HG03139 (cell line): ENCODE data around the gene PHF23.
A peak's percentile ranks its signal among the peaks of the same experiment; 100 is the strongest.

ENCODE experiments used
- ATAC-seq: cut with Tn5 transposase; IDR thresholded peaks from one replicate; pipeline ENCODE4 v1.9.1; 2021; ENCODE audit not compliant: unreplicated experiment

PHF23 gene

DNA sequence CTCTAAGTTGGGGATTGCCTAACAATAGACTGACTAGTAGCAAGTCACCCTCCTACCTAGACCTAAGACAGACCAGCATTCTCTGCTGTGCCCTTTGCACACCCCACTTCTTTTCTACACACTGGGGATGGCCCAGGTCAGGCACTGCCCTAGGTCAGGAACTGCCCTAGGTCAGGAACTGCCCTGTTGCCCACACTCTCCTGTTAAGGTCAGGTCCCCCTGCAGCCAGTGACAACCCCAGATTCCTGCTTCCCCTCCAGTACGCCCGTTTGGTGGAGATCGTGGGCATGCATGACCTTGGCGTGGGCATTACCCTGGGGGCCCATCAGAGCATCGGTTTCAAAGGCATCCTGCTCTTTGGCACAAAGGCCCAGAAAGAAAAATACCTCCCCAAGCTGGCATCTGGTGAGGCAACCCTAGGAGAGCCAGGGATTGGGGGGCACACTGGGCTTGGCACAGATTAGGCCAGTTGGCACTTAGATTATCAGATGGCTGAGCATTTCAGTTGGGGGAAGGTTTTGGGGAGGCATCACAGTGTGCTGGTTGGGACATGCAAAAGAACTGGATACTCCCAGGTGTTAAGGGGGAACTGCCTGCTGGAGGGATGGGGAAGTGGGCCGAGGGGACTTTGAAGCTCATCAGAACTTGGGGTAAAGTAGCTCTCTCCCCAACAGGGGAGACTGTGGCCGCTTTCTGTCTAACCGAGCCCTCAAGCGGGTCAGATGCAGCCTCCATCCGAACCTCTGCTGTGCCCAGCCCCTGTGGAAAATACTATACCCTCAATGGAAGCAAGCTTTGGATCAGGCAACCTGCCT is 17.8 kb downstream of the PHF23 start:
- ATAC-seq = no peak

DNA sequence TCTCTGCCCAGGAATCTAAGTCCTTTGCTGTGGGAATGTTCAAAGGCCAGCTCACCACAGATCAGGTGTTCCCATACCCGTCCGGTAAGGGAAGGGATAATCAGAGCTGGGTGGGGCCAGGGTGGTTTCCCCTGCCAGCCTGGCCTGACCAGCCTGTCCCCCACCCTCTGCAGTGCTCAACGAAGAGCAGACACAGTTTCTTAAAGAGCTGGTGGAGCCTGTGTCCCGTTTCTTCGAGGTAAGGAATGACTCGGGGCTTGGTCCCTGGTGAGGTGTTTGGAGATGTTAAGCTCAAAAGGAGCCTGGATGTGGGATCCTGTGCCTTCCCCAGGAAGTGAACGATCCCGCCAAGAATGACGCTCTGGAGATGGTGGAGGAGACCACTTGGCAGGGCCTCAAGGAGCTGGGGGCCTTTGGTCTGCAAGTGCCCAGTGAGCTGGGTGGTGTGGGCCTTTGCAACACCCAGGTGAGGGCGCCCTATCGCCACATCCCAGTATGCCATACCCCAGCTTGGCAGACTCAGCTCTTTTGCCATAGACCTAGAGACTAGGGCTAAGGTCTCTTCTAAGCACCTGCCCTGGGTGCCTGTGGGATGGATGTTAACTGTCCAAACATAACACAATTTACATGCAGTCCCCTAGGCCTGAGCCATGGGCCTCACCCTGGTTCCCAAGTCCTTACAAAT is 18.5 kb downstream of the PHF23 start:
- no peak for ATAC-seq

DNA sequence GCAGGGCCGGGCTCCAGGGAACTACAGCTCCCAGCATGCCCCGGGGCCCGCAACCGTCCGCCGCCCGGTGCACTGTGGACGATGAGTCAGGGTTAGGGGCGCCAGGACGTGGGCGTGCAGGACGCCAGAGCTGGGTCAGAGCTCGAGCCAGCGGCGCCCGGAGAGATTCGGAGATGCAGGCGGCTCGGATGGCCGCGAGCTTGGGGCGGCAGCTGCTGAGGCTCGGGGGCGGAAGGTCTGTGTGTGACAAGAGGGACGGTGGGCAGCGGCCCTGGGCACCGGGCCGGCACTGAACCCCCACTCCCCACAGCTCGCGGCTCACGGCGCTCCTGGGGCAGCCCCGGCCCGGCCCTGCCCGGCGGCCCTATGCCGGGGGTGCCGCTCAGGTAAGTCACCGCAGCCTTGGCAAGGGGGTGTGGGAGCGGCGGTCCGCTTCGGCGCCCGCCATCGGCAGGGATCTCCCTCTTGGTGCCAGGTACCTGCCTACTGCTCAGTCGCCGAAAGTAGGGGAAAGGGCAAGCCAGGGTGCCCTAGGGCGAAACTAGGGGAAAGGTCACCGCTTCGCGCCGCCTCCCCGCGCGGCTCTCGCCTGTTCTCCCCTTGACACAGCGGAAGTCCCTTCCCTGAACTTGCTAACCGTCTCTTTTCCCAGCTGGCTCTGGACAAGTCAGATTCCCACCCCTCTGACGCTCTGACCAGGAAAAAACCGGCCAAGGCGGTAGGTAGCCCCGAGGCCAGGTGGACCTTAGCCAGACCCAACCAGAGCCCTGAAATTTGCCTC is 19.3 kb downstream of the PHF23 start, which contains the start of the genes ACADVL and DLG4:
Gene ACADVL, plus strand, starts transcription at position 127 of the 781 bp plus-strand sequence. Its CDS starts 47 bp downstream, at position 174.
Gene DLG4, minus strand, starts transcription at position 25 of the 781 bp plus-strand sequence.
- ATAC-seq = peak; percentile 49

DNA sequence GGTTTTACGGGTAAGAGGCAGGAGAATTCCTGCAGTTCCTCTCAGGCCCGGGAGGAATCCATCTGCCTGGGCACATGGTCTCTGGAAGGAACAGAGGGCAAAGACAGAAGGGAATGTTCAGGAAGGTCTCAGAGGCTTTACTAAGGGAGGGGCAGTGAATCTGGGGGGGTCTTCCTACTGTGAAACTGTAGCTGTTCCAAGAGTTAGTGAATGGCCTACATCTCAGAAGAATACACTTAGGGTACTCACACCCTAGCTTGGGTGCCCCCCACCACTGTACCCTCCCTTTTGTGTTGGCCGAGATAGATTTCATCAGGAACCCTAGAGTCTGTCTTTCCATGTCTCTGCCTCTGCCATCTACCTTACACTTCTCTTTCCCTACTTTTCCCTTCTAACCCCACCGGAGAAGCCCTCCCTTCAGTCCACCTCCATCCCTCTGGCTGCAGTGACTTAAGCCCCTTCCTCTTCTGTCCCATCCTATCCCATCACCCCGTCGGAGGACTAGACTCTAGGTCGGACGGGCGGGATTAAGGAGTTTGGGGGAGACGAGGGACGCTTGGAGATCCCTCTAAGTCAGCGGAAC is 19.9 kb downstream of the PHF23 start:
- ATAC-seq = no peak

DNA sequence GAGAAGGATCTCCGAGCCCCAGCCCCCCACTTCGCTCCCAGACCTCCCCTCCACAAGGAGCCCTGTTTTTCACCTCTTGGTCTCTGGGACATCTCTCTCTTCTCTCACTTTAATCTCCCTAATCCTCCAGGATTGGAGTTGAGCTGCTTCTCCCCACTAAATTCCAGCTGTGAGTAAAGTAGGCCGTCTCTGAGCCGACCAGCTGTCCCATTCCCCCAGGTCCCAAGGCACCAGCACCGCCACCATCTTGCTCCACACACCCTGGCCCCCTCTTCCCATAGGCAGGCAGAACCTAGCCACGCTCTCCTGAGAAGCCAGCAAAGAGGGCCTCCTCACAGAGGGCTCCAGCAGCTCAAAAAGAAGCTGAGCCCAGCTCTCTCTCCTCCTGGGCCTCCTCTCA is 20.5 kb downstream of the PHF23 start:
- ATAC-seq = no peak

DNA sequence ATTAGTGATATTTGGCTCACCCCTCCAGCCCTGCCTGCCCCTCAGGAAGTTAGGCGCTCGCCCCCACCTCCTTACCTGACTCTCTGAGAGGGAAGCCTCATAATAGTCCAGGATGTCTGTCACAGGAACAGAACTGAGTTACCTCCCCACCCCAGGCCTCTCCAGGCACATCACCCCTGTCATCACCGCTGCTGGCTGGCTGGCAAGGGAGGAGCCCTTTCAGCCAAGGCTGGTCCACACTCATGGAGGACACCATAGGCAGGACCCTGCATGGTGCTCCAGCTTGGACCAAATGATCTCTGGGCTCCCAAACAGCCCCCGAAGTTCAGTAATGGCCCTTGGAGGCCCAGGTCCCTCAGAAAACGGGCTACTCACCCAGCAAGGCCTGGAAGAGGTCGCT is 21.1 kb downstream of the PHF23 start:
- ATAC-seq = no peak

DNA sequence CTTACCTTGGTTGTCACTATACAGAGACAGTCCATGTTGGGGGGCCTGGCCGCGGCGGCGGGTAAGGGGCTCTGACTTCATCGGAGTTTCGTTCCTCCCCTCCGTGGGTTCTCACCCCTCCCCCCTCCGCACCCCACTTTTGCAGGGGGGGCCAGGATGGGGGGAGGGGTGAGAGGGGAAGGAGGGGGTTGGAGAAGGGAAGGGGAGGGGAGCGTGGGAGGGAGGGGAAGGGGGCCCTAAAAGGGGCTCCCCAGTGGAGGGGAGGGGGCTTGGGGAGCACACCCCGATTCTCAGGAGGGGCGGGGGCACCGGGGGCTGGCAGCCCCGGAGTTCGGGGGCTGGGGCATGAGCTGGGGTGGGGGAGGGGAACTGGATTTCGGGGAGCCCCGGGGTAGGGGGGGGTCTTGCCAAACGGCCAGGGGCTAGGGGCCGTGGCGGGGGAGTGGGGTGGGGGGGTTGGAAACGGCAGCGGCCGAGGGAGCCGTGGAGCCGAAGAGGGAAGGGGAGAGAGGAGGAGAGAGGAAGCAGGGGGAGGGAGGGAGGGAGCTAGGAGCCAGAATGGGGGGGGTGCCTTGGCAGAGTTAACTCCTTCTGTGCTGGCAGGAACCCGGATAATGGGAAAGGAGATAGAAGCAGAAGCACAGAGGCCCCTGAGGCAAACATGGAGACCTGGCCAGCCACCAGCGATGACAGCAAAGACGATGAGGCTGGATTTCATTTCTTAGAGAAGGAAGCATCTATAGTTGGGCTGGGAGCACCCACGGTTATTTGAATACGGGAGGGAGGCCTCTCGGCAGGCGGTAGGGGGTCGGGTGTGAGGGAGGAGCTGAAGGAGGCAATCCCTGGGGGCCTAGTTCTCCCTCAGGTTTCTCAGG is 21.9 kb downstream of the PHF23 start:
- no peak for ATAC-seq

DNA sequence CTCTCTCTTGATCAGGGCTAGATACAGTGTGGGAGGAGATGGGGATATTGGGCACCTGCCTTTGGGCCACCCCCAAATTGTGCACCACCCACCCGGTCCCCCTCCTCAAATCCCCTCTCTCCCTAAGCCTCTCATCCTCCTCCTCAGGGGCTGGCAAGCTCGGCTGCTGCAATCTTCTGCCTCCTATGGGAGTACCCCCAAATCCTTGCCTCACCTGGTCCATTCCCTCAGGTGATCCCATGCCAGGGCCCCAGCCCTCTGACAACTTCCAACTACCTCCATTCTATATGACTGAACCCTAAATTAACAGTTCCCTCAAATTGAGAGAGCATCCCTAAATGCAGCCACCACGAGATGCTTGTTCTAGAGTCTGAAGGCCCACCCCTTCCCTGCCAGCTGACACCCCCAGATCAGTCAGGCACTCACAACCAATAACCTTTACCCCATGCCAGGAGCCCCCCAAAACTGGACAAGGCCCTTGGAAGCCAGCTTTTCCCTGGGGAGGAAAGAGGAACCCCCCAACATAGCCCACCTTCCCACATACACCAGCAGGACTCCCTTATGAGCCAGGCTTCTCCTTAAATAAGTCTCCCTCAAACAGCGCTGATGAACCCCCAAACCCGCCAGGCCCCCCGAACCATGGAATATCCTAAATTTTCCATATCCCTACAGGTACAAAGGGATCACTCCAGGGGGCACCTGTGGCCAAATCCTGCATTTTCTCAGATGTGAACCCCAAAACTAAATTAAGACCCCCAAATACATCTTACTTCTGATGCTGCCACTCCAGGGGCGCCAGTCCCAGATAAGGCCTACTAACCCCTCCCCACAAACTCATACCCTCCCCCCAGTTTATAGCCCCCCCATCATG is 22.8 kb downstream of the PHF23 start:
- ATAC-seq = no peak

DNA sequence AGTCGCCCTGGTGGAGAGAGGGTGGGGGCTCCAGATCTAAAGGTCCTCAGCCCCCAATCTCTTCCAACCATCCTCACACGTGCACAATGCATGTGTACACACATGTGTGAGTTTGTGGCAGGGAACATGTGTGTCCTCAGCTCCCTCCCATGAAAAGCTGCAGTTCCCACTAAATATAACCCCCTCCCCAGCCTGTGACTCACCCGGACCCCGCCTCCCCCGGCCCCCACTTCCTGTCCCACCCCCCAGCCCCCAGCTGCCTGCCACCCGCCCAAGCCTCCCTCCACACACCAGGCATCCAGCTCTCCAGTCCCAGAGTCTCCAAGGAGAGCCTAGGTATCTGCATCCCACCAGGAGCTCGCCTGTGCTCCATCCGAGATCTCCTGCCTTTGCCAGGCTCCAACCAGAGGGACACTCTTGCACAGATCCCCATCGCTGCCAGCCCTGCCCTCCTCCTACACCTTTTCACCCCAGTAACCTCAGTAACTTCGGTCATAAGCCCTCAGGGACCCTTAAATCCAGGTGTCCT is 23.5 kb downstream of the PHF23 start:
- no peak for ATAC-seq

DNA sequence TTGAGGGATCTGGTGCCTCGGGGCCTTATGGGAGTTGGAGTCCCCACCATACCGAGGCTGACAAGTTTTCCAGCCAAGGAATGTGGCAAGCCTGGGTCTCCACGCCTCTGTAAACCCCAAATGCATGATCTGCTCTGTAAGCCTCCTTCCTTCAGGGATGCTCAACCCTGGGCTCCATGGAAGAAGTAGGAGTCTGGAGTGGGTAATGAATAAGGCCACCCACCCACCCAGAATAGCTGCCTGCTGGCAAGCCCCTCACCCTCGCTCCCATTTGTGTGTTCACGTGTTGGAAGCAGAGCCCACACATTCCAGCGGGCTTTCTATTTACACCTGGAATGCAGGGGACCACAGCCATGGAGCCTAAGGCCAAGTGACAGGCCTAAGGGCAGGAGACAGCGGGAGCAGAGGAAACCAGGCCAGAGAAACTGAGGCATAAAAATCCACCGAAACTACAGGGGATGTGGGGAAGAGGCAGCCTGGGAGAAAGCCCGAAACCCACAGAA is 24.1 kb downstream of the PHF23 start:
- ATAC-seq = no peak

DNA sequence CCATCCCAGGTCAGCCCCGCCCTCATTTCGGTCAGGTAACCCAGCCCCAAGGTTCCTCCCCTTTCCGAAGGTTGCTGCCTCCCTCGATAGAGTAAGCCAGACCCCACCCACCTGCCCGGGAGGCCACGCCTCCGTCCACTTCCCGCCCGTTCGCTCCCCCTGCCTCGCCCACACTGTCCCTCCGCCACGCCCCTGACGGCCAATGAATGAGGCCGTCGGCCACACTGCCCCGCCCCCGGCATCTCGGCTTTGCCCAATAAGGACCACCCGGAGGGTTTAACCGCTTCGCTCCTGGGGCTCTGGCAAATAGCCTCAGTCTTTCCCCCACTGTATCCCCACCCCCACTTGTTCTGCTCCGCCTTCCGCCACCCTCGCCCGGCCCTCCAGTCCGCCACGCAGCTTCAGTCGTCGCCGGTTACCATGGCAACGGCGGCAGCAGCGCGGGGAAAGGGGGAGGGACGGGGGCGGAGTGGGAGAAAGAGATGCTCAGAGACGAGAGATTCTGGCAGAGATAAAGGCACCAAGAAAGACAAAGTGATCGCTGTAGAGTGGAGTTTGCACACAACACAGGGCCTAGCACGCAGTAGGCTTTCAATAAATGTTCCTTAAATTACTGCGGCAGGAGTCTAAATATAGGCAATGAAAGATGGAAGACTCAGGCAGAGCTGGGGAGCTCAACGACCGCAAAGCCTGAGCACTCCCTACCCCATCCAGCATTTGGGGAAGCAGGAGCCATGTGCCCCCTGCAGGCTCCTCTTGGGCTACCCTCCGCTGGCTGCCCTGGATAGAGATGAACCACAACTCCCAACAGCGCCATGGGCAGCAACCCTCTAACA is 24.7 kb downstream of the PHF23 start:
- peak; percentile 75 for ATAC-seq

DNA sequence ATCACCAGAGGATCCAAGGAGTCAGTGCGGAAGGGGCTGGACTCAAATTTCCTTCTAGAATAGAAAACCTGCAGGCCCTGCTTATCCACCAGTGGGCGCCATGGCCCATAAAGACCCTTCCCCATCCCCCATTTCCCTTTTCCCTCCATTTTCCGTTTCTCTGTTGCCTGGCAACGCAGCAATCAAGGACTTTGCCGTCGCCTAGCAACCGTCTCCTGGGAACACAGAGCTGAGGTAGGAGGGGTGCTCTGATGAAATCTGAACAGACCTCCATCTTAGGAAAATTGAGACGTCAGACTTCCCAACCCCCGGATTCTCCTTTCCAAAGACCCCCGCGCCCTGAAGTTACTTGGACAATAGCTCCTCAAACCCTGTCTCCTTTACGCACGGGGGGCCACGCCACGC is 25.4 kb downstream of the PHF23 start:
- ATAC-seq = no peak

DNA sequence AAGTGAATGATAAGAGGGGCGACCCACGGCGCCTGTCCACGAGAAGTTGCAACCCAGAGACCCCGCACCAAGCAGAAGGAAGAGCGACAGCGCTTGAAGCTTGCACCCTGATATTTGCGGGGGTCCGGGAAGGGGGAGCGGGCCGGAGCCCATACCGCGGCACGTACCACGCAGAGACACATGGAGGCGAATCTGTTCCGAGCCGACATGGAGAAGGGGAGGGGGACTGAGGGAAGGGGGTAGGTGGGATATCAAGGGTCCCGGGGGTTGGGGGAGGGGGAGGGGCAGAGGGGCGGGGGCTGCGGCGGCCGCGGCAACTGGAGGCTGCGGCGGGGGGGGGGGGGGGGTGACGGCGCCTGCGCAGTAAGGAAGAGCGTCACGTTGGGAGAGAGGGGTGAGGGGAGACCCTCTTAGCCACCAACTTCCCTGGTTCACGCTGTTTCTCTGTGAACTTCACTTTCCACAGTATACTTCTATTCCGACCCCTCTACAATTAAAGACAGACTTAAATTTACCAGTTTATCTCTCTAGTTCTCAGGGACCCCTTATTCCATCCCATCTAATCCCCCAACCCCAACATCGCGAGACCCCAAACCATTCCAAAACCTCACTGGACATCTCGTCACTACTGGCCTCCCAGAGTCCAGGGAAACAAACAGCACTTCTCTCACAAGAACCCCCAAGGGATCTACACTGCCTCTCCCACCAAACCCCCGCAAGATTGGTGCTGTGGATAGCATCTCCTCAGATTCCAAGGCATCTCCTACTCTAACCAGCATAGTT is 27.6 kb downstream of the PHF23 start:
- no peak for ATAC-seq

DNA sequence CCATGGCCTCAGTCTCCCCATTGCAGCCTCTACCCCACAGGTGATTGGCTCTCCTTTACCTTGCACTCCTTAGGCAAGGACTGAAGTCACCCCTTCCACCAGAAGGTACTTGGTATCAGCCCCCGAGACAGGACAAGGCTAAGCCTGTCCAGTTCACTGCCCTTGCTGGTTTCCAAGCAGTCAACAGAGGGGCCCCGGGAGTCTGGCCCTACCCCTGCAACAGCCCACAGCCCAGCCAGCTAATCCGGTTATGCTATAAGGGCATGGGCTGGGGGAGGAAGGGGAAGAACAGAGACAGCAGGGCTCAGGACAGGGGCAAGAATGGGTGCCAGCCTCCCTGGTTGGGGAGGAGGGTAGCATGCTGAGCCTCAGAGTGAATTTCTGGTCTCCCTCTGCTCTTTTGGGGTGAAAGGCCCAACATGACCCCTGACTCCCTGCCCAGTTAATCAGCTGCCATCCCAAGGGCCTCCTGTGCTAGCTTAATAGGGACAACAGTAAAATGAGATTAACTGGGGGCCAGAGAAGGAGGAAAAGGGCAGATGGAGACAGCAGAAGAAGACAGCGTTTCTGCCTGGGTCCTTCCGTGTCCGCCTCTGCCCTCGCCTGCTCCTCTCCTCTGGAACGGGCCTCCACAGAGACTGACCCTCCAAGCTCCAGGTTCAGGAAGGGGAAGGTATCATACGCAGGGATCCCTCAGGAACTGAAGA is 30.4 kb downstream of the PHF23 start:
- no peak for ATAC-seq

DNA sequence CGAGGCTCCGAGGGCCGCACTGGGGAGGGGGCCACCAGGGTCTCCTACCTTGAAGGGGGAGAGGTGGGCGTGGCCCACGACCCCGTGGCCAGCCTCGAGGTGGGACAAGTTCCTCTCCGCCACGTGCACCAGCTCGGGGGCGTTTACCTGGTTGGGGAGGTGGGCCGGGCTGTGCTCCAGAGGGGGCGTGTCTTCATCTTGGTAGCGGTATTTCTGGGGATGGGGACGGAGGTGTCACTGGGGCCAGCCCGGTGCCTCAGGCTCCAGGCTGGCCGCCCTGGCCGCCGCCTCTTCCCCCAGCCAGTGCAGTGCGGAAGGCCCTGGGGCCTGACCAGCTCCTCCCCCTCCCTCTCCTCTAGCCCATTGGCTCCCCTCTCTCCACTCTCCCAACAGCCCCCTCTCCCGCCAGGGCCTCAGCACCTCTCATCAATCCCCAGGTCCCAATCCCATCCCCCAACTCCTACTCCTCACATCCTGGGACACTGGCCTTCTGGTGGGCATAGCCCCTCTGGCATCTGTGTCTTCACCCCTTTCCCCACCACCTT is 31.2 kb downstream of the PHF23 start:
- ATAC-seq = no peak
